ENCODE measurements around the gene CDC20. TPM values are rescaled to one million over a fixed set of nuclear protein-coding genes. Genes with fewer than 3 reads are reported as not detected.
"Not testable (repeated sequence)": the region's sequence is repeated elsewhere in the genome, so short reads cannot be mapped to it uniquely, and the experiment has no call there.

Gene CDC20
- total RNA-seq, 1 donor from 2014 or later, result 125 TPM

GRCh38 chr1:43382027-43382779 lies 23.4 kb downstream of the CDC20 start:
- intact Hi-C loops (cut with micrococcal nuclease), result no loop called here
- H3K36me3 Mint-ChIP-seq (ENCODE audit: low read depth), result peaks cover 61% of the 10 kb centered on the region
- no peaks in the 10 kb centered on the region for H3K27me3 Mint-ChIP-seq (ENCODE audit: low read depth)
- DNase-seq (ENCODE audit: low spot score), result no peak
- peaks cover 2% of the 10 kb centered on the region for H3K4me1 Mint-ChIP-seq (ENCODE audit: low read depth)
- no peak overlapping the region for H3K4me3 Mint-ChIP-seq (ENCODE audit: low read depth)
- H3K9me3 Mint-ChIP-seq, result no peaks in the 10 kb centered on the region
- no peak overlapping the region for H3K27ac Mint-ChIP-seq

GRCh38 chr1:43383449-43383848 lies 24.7 kb downstream of the CDC20 start:
- intact Hi-C loops (cut with micrococcal nuclease), result no loop called here
- H3K27me3 Mint-ChIP-seq (ENCODE audit: low read depth), result no peaks in the 10 kb centered on the region

DNA sequence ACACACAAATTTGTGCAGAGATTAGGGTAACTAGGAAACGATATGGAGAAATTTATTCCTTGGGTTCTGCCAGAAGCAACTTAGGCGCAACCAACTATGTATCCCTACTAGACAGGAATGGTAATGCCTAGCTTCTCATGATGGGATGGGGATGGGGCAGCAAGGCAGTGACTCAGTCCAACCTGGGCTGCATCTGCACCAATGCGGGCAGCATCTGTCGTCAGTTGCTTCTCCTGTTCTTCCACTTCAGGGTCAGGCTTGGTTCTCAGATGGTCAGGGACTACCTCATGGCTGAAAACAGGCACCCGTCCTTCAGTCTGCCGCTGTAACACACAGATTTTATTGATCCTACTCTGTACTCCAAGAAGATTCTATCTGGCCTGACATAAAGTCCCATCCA lies 27.9 kb downstream of the CDC20 start:
- Mint-ChIP-seq H3K27me3 (ENCODE audit: low read depth) (no peaks in the 10 kb centered on the region), H3K27ac (no peak overlapping the region), H3K9me3 (no peaks in the 10 kb centered on the region), H3K36me3 (ENCODE audit: low read depth) (peaks cover 60% of the 10 kb centered on the region), H3K4me1 (ENCODE audit: low read depth) (peaks cover 16% of the 10 kb centered on the region), H3K4me3 (ENCODE audit: low read depth) (no peak overlapping the region)
- no peak for DNase-seq (ENCODE audit: low spot score)
- intact Hi-C loops (cut with micrococcal nuclease), result no loop called here

More at GRCh38 chr1:43383449-43383848, 24.7 kb downstream of the CDC20 start:
- DNase-seq (ENCODE audit: low spot score), result no peak
- Mint-ChIP-seq H3K4me1 (ENCODE audit: low read depth) (peaks cover 6% of the 10 kb centered on the region), H3K9me3 (no peaks in the 10 kb centered on the region), H3K4me3 (ENCODE audit: low read depth) (no peak overlapping the region), H3K27ac (no peak overlapping the region), H3K36me3 (ENCODE audit: low read depth) (peaks cover 67% of the 10 kb centered on the region)

- Mint-ChIP-seq H3K27me3 (ENCODE audit: low read depth) (no peaks in the 10 kb centered on the region), H3K4me3 (ENCODE audit: low read depth) (peak overlapping the region; percentile 100), H3K9me3 (no peaks in the 10 kb centered on the region), H3K36me3 (ENCODE audit: low read depth) (peaks cover 49% of the 10 kb centered on the region), H3K27ac (peak overlapping the region; percentile 38), H3K4me1 (ENCODE audit: low read depth) (peaks cover 20% of the 10 kb centered on the region)
- no peak for DNase-seq (ENCODE audit: low spot score)
- intact Hi-C loops (cut with micrococcal nuclease), result no loop called here
Observed at GRCh38 chr1:43387976-43388599, 29.3 kb downstream of the CDC20 start.

- H3K4me1 Mint-ChIP-seq (ENCODE audit: low read depth), result peaks cover 20% of the 10 kb centered on the region
Observed at GRCh38 chr1:43388613-43389012, 29.8 kb downstream of the CDC20 start.

DNA sequence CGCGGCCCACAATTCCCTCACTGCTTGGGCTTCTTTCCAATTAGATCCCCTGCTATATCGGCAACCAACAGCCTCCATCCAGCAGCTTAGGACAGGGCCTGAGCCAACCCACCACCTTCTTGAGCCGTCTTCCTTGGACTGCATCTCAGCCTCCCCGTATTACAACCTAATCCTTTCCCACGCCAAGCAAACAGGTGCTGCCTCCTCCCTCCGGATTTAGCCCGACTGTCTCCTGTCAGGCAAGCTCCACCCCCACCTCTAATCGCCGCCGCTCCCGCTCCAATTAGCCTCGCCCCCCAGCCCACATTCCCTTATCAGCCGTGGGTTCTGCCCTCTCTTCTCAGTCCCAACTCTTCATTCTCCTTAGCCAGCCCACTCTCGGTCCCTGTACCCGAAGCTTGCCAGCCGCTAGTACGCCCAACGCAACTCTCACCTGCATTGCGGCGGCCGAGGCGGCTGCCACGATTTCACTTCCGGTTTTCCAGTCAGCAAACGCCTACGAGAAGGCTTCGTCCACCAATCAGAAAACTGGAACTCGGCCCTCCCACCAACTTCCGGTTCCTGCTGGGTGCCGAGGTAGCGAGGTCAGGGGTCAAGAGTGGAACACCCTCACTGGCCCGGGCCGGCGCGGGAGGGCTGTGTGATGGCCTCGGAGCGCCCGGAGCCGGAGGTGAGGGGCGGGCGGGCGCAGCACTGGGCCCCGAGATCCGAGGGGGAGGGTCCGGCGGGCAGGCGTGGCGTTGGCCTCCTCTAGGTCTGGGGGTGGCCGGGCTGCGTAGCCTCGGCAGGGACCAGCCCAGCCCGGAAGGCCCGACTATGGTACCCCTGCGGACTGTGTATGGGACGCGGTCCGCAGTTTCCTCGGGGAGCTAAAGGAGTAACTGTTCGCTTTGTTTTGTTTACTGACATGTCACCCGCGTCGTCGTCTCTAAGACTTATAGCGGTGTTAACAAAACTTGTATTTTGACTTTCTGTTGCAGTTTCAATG lies 30.8 kb downstream of the CDC20 start, which contains the start of the genes MED8 and SZT2:
Gene MED8, minus strand, starts transcription at position 475 of the 988 bp plus-strand sequence. Its CDS starts 36 bp downstream, at position 439.
Gene SZT2, plus strand, starts transcription at position 574 of the 988 bp plus-strand sequence. Its CDS starts 70 bp downstream, at position 644.
- H3K9me3 Mint-ChIP-seq, result no peaks in the 10 kb centered on the region
- H3K27me3 Mint-ChIP-seq (ENCODE audit: low read depth), result no peaks in the 10 kb centered on the region
- peak within 1 kb of the TSS; percentile 88 for H3K27ac Mint-ChIP-seq
- peak; percentile 91 for DNase-seq (ENCODE audit: low spot score)
- H3K4me3 Mint-ChIP-seq (ENCODE audit: low read depth), result peak within 1 kb of the TSS; percentile 100
- intact Hi-C loops (cut with micrococcal nuclease), result loop anchor here (1.0 kb wide), 1 partner anchor 21 kb away; the partner anchor contains the start of gene ELOVL1
- peaks cover 20% of the 10 kb centered on the region for H3K4me1 Mint-ChIP-seq (ENCODE audit: low read depth)
- peaks cover 43% of the 10 kb centered on the region for H3K36me3 Mint-ChIP-seq (ENCODE audit: low read depth)

More at GRCh38 chr1:43388613-43389012, 29.8 kb downstream of the CDC20 start:
- Mint-ChIP-seq H3K36me3 (ENCODE audit: low read depth) (peaks cover 44% of the 10 kb centered on the region), H3K4me3 (ENCODE audit: low read depth) (peak overlapping the region; percentile 100), H3K27ac (peak overlapping the region; percentile 38), H3K27me3 (ENCODE audit: low read depth) (no peaks in the 10 kb centered on the region), H3K9me3 (no peaks in the 10 kb centered on the region)
- no peak for DNase-seq (ENCODE audit: low spot score)
- intact Hi-C loops (cut with micrococcal nuclease), result loop anchor here (1.0 kb wide), 1 partner anchor 20 kb away; the partner anchor contains the start of gene ELOVL1

DNA sequence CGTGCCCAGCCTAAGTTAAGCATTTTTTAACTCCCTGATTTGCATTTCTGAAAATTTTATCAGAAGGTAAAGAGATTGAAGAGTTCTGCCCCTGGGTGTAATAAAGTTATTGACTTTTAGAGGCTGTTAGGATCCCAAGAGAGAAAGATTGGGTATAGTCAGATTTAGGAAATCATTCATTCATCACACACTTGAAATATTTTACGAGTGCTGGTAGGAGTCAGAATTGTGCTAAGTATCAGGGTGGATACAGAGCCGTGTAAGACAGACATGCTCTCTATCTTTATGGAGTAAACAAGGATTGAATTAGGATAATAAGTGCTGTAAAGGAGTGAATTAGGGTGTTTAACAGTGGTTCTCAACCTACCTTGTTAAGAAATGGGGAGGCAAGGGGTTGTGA lies 33.9 kb downstream of the CDC20 start:
- no peak overlapping the region for H3K27ac Mint-ChIP-seq
- no peak for DNase-seq (ENCODE audit: low spot score)
- H3K36me3 Mint-ChIP-seq (ENCODE audit: low read depth), result peaks cover 27% of the 10 kb centered on the region
- no peak overlapping the region for H3K4me3 Mint-ChIP-seq (ENCODE audit: low read depth)
- no peaks in the 10 kb centered on the region for H3K9me3 Mint-ChIP-seq
- intact Hi-C loops (cut with micrococcal nuclease), result no loop called here
- H3K27me3 Mint-ChIP-seq (ENCODE audit: low read depth), result no peaks in the 10 kb centered on the region
- peaks cover 20% of the 10 kb centered on the region for H3K4me1 Mint-ChIP-seq (ENCODE audit: low read depth)

DNA sequence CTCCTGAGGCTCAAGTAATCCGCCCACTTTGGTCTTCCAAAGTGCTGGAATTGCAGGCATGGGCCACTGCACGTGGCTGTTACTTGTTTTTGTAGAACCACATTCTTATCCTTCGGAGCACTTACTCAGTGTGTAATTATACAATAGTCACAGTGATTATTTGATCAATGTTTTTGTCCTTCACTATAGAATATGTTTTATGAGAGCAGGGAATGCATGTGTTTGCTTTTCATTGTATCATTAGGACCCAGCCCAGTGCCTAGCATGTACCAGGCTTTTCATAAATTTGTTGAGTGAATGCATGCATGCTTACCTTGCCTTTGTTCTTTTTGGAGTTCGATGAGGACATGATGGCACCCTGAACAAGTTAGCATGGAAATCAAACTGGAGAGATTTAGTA lies 36.7 kb downstream of the CDC20 start:
- intact Hi-C loops (cut with micrococcal nuclease), result no loop called here
- Mint-ChIP-seq H3K27me3 (ENCODE audit: low read depth) (no peaks in the 10 kb centered on the region), H3K27ac (no peak overlapping the region), H3K36me3 (ENCODE audit: low read depth) (peaks cover 17% of the 10 kb centered on the region), H3K9me3 (no peaks in the 10 kb centered on the region), H3K4me1 (ENCODE audit: low read depth) (peaks cover 5% of the 10 kb centered on the region), H3K4me3 (ENCODE audit: low read depth) (no peak overlapping the region)
- no peak for DNase-seq (ENCODE audit: low spot score)

GRCh38 chr1:43396059-43396458 lies 37.3 kb downstream of the CDC20 start:
- H3K27me3 Mint-ChIP-seq (ENCODE audit: low read depth), result no peaks in the 10 kb centered on the region

DNA sequence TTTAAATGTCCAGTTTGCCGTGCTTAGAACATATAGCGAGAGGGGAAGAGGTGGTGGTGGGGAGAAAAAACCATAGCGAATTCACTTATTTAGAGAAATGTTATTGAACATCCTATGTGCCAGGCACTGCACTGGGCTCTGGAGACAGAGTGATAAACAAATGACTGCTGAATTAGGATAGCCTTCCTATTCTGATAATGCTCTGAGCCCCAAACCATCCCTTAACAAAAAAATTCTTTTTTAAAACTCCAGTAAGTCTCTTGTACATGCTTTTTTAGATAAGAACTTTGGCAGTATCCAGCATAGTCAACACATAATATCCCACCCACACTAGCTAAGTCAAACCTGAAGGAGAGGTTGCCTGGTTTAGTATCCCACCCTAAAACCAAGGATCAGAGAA lies 39.4 kb downstream of the CDC20 start:
- no peaks in the 10 kb centered on the region for H3K4me1 Mint-ChIP-seq (ENCODE audit: low read depth)
- no peak overlapping the region for H3K27ac Mint-ChIP-seq
- peaks cover 19% of the 10 kb centered on the region for H3K36me3 Mint-ChIP-seq (ENCODE audit: low read depth)
- intact Hi-C loops (cut with micrococcal nuclease), result no loop called here
- H3K4me3 Mint-ChIP-seq (ENCODE audit: low read depth), result no peak overlapping the region
- H3K9me3 Mint-ChIP-seq, result no peaks in the 10 kb centered on the region
- DNase-seq (ENCODE audit: low spot score), result no peak
- no peaks in the 10 kb centered on the region for H3K27me3 Mint-ChIP-seq (ENCODE audit: low read depth)

More at GRCh38 chr1:43396059-43396458, 37.3 kb downstream of the CDC20 start:
- DNase-seq (ENCODE audit: low spot score), result no peak
- Mint-ChIP-seq H3K27ac (no peak overlapping the region), H3K9me3 (no peaks in the 10 kb centered on the region), H3K36me3 (ENCODE audit: low read depth) (peaks cover 17% of the 10 kb centered on the region), H3K4me3 (ENCODE audit: low read depth) (no peak overlapping the region), H3K4me1 (ENCODE audit: low read depth) (peaks cover 3% of the 10 kb centered on the region)
- intact Hi-C loops (cut with micrococcal nuclease), result no loop called here

DNA sequence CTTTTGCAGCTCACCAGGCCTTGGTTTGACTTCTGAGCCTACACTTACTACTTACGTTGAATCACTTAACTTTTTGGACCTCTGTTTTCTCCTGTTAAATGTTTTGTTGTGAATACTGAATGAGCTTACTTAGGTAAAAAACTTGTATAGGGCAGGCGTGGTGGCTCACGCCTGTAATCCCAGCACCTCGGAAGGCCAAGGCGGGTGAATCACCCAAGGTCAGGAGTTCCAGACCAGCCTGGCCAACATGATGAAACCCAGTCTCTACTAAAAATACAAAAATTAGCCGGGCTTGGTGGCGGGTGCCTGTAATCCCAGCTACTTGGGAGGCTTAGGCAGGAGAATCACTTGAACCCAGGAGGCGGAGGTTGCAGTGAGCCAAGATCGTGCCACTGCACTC lies 41.7 kb downstream of the CDC20 start:
- H3K36me3 Mint-ChIP-seq (ENCODE audit: low read depth), result peaks cover 30% of the 10 kb centered on the region
- H3K4me3 Mint-ChIP-seq (ENCODE audit: low read depth); H3K27me3 Mint-ChIP-seq (ENCODE audit: low read depth); intact Hi-C loops (cut with micrococcal nuclease); H3K4me1 Mint-ChIP-seq (ENCODE audit: low read depth); DNase-seq (ENCODE audit: low spot score); H3K9me3 Mint-ChIP-seq; H3K27ac Mint-ChIP-seq: not testable (repeated sequence)

DNA sequence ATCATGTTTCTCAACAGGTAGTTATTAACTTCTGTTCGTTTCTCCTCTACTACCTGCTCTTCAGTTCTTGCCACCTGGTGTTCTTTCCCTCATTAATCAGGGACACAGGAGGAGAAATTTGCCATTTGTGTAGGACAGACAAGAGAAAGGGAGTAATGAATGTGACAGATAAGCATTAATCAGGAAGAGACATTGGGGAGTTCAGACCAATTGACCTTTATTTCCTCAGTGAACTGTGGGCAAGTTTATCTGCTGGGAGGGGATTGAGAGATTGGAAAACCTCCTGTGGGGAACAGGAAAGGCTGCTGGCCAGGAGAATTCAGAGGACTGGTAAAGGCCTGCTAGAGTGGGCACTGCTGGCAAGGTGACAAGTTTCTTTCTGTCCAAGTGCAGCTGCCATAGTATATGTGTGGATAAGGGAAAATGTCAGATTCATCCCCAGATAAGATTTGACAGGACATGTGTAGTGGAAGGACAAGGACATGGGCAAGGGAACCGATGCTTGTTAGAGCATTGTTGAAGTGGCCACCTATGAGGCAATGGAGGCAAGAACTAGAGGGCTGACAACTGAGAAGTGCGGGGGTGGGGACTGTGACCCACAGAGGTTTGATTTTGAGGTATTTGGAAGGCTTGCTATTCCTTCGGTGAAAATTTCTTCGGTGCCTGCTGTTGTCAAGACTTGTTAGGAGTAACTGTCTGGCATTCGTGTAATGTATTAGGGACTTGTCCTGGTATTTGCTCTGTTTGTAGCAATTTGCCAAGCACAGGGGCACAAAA lies 43.5 kb downstream of the CDC20 start:
- no peaks in the 10 kb centered on the region for H3K4me1 Mint-ChIP-seq (ENCODE audit: low read depth)
- no peak for DNase-seq (ENCODE audit: low spot score)
- H3K27me3 Mint-ChIP-seq (ENCODE audit: low read depth), result no peaks in the 10 kb centered on the region
- no peak overlapping the region for H3K27ac Mint-ChIP-seq
- intact Hi-C loops (cut with micrococcal nuclease), result no loop called here
- no peaks in the 10 kb centered on the region for H3K9me3 Mint-ChIP-seq
- H3K36me3 Mint-ChIP-seq (ENCODE audit: low read depth), result peaks cover 31% of the 10 kb centered on the region
- H3K4me3 Mint-ChIP-seq (ENCODE audit: low read depth), result no peak overlapping the region
